ENCODE results near the gene NHSL1.

Gene NHSL1

GRCh38 chr6:138456401-138456790, 42.9 kb downstream of the NHSL1 start:
- DNase-seq (ENCODE audit: low read depth): no peak

- DNase-seq (ENCODE audit: low read depth): no peak
Observed at GRCh38 chr6:138455746-138456400, 43.4 kb downstream of the NHSL1 start.

- DNase-seq (ENCODE audit: low read depth): no peak
Observed at GRCh38 chr6:138454981-138455706, 44.1 kb downstream of the NHSL1 start.

GRCh38 chr6:138451043-138451442, 48.3 kb downstream of the NHSL1 start:
- no peak for DNase-seq (ENCODE audit: low read depth)

- no peak for DNase-seq (ENCODE audit: low read depth)
Observed at GRCh38 chr6:138450445-138450844, 48.8 kb downstream of the NHSL1 start.

- no peak for DNase-seq (ENCODE audit: low read depth)
Observed at GRCh38 chr6:138446821-138447220, 52.5 kb downstream of the NHSL1 start.

- DNase-seq (ENCODE audit: low read depth): no peak
Observed at GRCh38 chr6:138443979-138444378, 55.3 kb downstream of the NHSL1 start.

- DNase-seq (ENCODE audit: low read depth): no peak
Observed at GRCh38 chr6:138442663-138443062, 56.6 kb downstream of the NHSL1 start.

- DNase-seq (ENCODE audit: low read depth): no peak
Observed at GRCh38 chr6:138441965-138442364, 57.3 kb downstream of the NHSL1 start.

- DNase-seq (ENCODE audit: low read depth): no peak
Observed at GRCh38 chr6:138440758-138441357, 58.4 kb downstream of the NHSL1 start.

- DNase-seq (ENCODE audit: low read depth): no peak
Observed at GRCh38 chr6:138440296-138440695, 59.0 kb downstream of the NHSL1 start.

GRCh38 chr6:138439546-138439945, 59.7 kb downstream of the NHSL1 start:
- no peak for DNase-seq (ENCODE audit: low read depth)

- DNase-seq (ENCODE audit: low read depth): no peak
Observed at GRCh38 chr6:138434925-138435324, 64.4 kb downstream of the NHSL1 start.

- DNase-seq (ENCODE audit: low read depth): no peak
Observed at GRCh38 chr6:138434096-138434495, 65.2 kb downstream of the NHSL1 start.

- DNase-seq (ENCODE audit: low read depth): no peak
Observed at GRCh38 chr6:138432063-138432356, 67.3 kb downstream of the NHSL1 start.

- DNase-seq (ENCODE audit: low read depth): no peak
Observed at GRCh38 chr6:138431256-138432062, 67.8 kb downstream of the NHSL1 start.

GRCh38 chr6:138430361-138431145, 68.7 kb downstream of the NHSL1 start:
- no peak for DNase-seq (ENCODE audit: low read depth)

- no peak for DNase-seq (ENCODE audit: low read depth)
Observed at GRCh38 chr6:138429761-138430160, 69.5 kb downstream of the NHSL1 start.

GRCh38 chr6:138428944-138429598, 70.2 kb downstream of the NHSL1 start:
- DNase-seq (ENCODE audit: low read depth): no peak

GRCh38 chr6:138427701-138428100, 71.6 kb downstream of the NHSL1 start:
- no peak for DNase-seq (ENCODE audit: low read depth)

- DNase-seq (ENCODE audit: low read depth): no peak
Observed at GRCh38 chr6:138426500-138427123, 72.7 kb downstream of the NHSL1 start.
